GM19099 (cell line): ENCODE measurements around the gene POU6F2.

ENCODE experiments used
- POLR2A ChIP-seq: IDR thresholded peaks from 3 replicates; pipeline ENCODE4 v1.6.1; 2011; ENCODE audit warnings: low read depth; ENCODE audit not compliant: insufficient read length; ENCODE audit errors: extremely low read depth

POU6F2 gene

DNA sequence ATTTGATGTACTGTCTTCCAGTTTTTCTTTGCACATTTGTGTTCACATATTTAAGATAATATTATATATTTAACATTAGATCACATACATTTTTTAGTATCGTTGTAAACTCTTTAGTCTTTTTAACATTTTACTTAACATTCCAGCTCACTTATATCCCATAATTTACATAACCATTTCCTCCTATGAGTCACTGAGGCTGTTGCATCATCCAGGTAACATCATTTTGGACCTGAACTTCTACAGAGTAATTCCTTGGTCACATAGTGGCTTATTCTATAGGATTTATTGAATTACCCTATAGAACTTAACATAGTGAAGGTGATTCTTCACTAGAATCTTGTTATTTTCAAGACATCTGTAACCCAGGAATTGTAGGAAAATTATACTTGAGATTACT, 194.4 kb downstream of the POU6F2 start:
- no peak for TF ChIP-seq POLR2A

GRCh38 chr7:39181398-39181797, 203.7 kb downstream of the POU6F2 start:
- TF ChIP-seq POLR2A = no peak

- no peak for TF ChIP-seq POLR2A
These were observed 206.1 kb downstream of the POU6F2 start for GRCh38 chr7:39183796-39184195.

DNA sequence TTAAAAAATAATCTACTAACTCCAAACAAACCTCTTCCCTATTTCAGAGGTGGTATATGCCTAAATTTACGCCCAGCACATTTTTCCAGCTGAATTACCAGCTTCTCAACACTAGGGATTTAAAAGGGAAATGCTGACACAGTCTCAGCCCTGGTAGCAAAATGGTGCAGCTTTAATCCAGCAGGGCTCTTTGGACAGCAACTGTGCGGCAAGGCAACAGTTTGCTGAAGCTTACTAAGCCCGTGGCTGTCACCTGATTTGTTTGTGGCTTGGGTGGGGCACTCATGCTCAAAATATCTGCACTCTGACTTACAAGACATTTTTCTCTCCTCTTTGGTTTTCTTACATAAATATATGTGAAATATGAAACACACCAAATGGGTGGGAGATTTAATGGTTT, 206.7 kb downstream of the POU6F2 start:
- no peak for TF ChIP-seq POLR2A

DNA sequence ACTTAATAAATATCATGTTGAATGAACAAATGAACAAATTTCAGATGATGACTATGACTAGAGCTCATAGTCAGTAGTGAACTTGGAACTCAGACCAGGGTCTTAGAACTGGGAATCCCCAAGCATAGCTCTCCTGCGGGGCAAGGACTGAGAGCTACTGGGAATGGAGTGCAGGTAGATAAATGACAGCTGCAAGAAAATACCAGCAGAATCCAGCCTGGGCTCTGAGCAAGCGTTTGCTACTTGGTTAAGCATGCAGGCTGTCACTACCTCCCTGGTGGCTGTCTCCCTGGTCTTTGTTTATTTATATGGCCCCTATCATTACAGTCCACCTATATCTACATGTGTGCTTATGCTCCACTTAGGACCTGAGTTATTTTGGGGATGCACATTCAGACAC, 208.4 kb downstream of the POU6F2 start:
- no peak for TF ChIP-seq POLR2A

DNA sequence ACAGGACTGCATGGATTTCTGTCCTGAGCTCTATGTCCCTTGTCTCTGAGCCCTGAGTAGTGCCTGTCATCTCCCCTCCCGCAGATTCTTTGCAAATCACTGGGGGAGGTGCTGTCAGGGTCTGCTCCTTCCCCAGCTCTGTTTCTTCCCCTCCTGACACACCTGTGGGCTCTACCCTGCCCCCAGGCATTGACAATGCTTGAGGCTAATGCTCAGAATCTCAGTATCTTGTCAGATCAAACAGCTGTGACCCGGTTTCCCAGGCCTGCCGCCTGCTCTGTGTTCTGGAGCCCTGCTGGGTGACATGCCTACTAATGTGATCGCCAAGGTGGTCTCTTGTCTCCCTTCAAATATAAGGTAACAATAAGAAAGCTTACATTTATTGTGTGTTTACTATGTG, 209.0 kb downstream of the POU6F2 start:
- TF ChIP-seq POLR2A = no peak

DNA sequence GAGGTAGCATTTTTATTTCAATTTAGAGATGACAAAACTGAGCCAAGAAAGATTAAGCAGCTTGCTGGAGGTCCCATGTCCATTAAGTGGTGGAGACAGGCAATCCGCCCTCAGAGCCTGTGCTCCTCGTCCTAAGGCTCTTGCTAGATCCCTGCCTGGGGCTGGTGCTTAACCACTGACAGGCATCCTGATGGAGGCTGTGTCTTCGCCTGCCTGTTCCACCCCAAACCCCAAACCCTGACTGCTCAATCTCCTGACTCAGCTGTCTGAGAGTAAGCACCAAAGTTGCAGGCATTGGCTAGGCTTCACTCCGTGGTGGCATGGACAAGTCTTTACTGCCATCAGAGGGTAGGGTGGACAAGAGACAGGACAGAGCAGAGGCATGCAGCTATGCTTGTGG, 209.4 kb downstream of the POU6F2 start:
- TF ChIP-seq POLR2A = no peak

- no peak for TF ChIP-seq POLR2A
These were observed 214.8 kb downstream of the POU6F2 start for GRCh38 chr7:39192476-39192875.

- TF ChIP-seq POLR2A = no peak
These were observed 218.3 kb downstream of the POU6F2 start for GRCh38 chr7:39195967-39196366.

GRCh38 chr7:39197831-39198230, 220.1 kb downstream of the POU6F2 start:
- TF ChIP-seq POLR2A = no peak

- TF ChIP-seq POLR2A = no peak
These were observed 220.8 kb downstream of the POU6F2 start for GRCh38 chr7:39198556-39198955.

DNA sequence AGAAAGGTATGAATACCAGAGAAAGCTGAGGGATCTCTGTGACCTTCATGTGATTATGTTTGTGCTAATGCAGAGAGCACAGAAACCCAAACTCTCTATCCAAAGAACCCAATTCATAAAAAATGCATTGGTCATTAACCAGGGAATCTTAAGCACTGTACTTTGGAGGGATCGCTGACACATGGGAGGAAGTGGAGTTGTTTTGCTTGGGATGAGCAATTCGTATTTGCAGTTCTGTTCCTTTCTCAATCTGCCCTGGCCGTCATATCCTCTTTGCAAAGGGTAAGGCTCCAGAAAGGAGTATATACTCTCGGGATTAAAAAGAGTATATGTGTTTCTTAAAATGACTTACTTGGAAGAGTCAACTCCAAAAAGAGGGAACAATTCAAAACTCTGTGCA, 221.3 kb downstream of the POU6F2 start:
- TF ChIP-seq POLR2A = no peak

DNA sequence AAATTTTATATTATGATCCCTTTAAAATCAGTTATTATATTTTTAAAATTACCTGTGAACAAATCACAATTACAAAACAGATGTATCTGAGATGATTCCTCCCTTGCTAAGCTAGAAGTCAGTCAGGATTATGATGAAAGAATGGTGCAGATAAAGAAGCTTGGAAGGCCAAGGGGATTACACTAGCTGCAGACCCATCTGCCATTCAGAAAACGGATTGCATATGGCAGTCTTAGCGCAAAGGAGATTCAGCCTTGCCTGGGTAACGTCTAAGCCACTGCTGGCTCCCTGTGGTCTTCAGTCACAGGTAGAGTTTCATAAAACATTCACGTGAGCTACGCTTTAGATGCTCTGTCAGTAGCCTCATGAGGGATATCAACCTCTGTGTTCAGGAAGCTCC, 222.2 kb downstream of the POU6F2 start:
- no peak for TF ChIP-seq POLR2A

- no peak for TF ChIP-seq POLR2A
These were observed 224.3 kb downstream of the POU6F2 start for GRCh38 chr7:39202041-39202440.

DNA sequence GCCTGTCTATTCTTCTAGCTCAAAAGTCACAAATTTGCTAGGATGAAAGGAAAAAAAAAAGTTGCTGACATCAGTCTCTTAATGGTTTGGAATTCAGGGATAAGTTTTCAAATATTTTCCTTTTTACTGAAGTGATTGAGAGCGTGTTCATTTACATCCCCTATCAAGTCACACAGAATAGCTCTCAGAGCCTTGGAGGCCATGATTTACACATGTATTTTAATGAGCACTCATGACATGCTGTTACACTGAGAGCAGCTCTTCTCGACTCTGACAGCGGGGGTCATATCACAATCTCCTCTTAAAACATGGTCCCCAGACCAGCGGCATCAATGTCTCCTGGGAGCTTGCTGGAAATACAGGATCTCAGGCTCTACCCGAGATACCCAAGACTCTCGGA, 232.7 kb downstream of the POU6F2 start:
- TF ChIP-seq POLR2A = no peak

- no peak for TF ChIP-seq POLR2A
These were observed 233.9 kb downstream of the POU6F2 start for GRCh38 chr7:39211581-39211980.

DNA sequence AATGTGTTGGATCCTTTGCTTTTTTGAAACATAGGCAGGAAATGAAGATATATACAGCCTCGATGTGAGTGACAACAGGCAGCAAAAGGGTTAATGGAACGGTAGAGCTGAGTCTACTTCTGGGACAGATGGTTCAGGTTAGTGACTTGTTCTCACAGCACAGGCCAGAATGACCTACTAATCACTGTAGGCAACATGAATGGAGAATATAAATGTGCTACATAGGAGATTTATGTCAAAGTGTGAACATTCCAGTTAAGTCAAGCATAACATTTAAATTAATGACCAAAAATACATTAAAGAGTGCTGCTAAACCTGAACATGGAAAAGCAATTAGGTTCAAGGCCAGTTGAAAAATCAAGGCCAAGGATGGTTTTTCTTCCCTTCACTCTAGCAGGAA, 235.2 kb downstream of the POU6F2 start:
- no peak for TF ChIP-seq POLR2A

DNA sequence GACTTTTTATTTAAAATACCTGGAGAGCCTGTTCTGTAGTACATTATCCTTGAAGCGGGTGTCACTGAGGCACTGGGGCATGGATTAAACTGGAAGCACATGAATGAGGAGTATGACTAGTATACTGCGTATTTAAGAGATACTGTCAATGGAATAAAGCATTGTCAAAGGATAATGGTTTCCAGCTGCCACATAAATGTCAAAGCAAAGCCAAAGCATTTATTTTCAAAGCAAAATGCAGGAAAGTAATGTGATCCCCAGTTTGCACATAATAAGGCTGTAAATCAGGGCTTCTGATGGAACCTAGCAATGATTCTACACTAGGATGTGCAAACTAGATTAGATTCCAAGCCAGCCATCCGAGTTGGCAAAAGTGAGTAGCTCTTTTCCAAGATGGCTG, 240.1 kb downstream of the POU6F2 start:
- no peak for TF ChIP-seq POLR2A
